ENCODE results near the gene CARD9. TPM values are rescaled to one million over a fixed set of nuclear protein-coding genes. Genes with fewer than 3 reads are reported as not detected.

CARD9 gene
- total RNA-seq, 2 donors from 2014 or later: 0.35 to 1.5 TPM

GRCh38 chr9:136383436-136383835 lies 10.0 kb upstream of the CARD9 start:
- no peak overlapping the region for H3K4me3 Mint-ChIP-seq
- Histone ChIP-seq H3K4me3 (ENCODE audit: low read length) (no peak overlapping the region), H3K9me3 (ENCODE audit: control insufficient read depth, low read length) (no peaks in the 10 kb centered on the region), H3K9ac (ENCODE audit: extremely low read depth, low read length, poor library complexity, severe bottlenecking) (no peak overlapping the region), H3K4me1 (ENCODE audit: control insufficient read depth, insufficient read depth, low read length) (no peaks in the 10 kb centered on the region), H3K27me3 (ENCODE audit: control insufficient read depth, insufficient read depth, low read length, poor library complexity, severe bottlenecking) (no peaks in the 10 kb centered on the region), H3K27ac (ENCODE audit: low read depth, low read length) (no peak overlapping the region), H3K36me3 (ENCODE audit: control insufficient read depth, insufficient read depth, low read length) (peaks cover 51% of the 10 kb centered on the region)
- H3K36me3 Mint-ChIP-seq (ENCODE audit: low read depth): peaks cover 48% of the 10 kb centered on the region
- no peak for TF ChIP-seq CTCF (conservative IDR thresholded peaks at IDR 0.05)
- H3K9me3 Mint-ChIP-seq: no peaks in the 10 kb centered on the region
- H3K4me1 Mint-ChIP-seq: no peaks in the 10 kb centered on the region
- DNase-seq: no peak
- no peaks in the 10 kb centered on the region for H3K27me3 Mint-ChIP-seq (ENCODE audit: insufficient read depth)
- 93 to 96% methylated on average over 14 to 20 of the region's 20 CpGs for WGBS, 2 experiments (ENCODE audit: insufficient coverage in 1 of 2, insufficient read length in 1 of 2)
- H3K27ac Mint-ChIP-seq: no peak overlapping the region

- Histone ChIP-seq H3K4me3 (ENCODE audit: low read length) (no peak overlapping the region), H3K4me1 (ENCODE audit: control insufficient read depth, insufficient read depth, low read length) (no peaks in the 10 kb centered on the region), H3K27ac (ENCODE audit: low read depth, low read length) (no peak overlapping the region), H3K27me3 (ENCODE audit: control insufficient read depth, insufficient read depth, low read length, poor library complexity, severe bottlenecking) (no peaks in the 10 kb centered on the region), H3K36me3 (ENCODE audit: control insufficient read depth, insufficient read depth, low read length) (peaks cover 39% of the 10 kb centered on the region), H3K9me3 (ENCODE audit: control insufficient read depth, low read length) (no peaks in the 10 kb centered on the region), H3K9ac (ENCODE audit: extremely low read depth, low read length, poor library complexity, severe bottlenecking) (no peak overlapping the region)
- DNase-seq: no peak
- H3K27me3 Mint-ChIP-seq (ENCODE audit: insufficient read depth): no peaks in the 10 kb centered on the region
- no peak overlapping the region for H3K27ac Mint-ChIP-seq
- H3K36me3 Mint-ChIP-seq (ENCODE audit: low read depth): peaks cover 38% of the 10 kb centered on the region
- no peak overlapping the region for H3K4me3 Mint-ChIP-seq
- TF ChIP-seq CTCF (conservative IDR thresholded peaks at IDR 0.05): no peak
- 92 to 93% methylated on average over 16 to 25 of the region's 25 CpGs for WGBS, 2 experiments (ENCODE audit: insufficient coverage in 1 of 2, insufficient read length in 1 of 2)
- no peaks in the 10 kb centered on the region for H3K9me3 Mint-ChIP-seq
- H3K4me1 Mint-ChIP-seq: no peaks in the 10 kb centered on the region
Measured at GRCh38 chr9:136381966-136382513, 8.6 kb upstream of the CARD9 start.

DNA sequence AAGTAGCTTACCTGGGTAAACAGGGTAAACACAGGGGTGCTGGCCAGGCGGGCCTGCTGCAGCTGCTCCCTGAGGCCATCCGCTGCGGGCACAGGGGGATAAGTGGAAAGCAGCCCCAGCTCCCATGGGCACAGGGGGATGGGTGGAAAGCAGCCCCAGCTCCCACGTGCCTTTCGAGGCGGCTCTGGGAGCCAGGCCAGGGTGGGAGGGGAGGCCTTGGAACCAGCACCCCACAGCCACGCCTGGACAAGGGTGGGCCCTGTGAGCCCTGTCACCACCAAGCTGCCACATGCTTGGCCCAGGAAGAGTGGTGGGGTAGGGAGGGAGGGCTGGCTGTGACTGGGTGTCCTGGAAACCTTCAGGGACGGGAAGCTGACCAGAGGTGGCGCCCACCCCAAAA lies 7.8 kb upstream of the CARD9 start:
- Mint-ChIP-seq H3K4me3 (no peak overlapping the region), H3K27ac (no peak overlapping the region), H3K9me3 (no peaks in the 10 kb centered on the region), H3K27me3 (ENCODE audit: insufficient read depth) (no peaks in the 10 kb centered on the region), H3K4me1 (no peaks in the 10 kb centered on the region), H3K36me3 (ENCODE audit: low read depth) (peaks cover 34% of the 10 kb centered on the region)
- Histone ChIP-seq H3K9me3 (ENCODE audit: control insufficient read depth, low read length) (no peaks in the 10 kb centered on the region), H3K4me3 (ENCODE audit: low read length) (no peak overlapping the region), H3K27me3 (ENCODE audit: control insufficient read depth, insufficient read depth, low read length, poor library complexity, severe bottlenecking) (no peaks in the 10 kb centered on the region), H3K36me3 (ENCODE audit: control insufficient read depth, insufficient read depth, low read length) (peaks cover 35% of the 10 kb centered on the region), H3K4me1 (ENCODE audit: control insufficient read depth, insufficient read depth, low read length) (no peaks in the 10 kb centered on the region), H3K9ac (ENCODE audit: extremely low read depth, low read length, poor library complexity, severe bottlenecking) (no peak overlapping the region), H3K27ac (ENCODE audit: low read depth, low read length) (no peak overlapping the region)
- WGBS, 2 experiments (ENCODE audit: insufficient coverage in 1 of 2, insufficient read length in 1 of 2): 80 to 95% methylated on average over 1 to 9 of the region's 9 CpGs
- TF ChIP-seq CTCF (conservative IDR thresholded peaks at IDR 0.05): no peak
- no peak for DNase-seq
